ENCODE results near the gene CAMKMT. TPM values are rescaled to one million over a fixed set of nuclear protein-coding genes. Genes with fewer than 3 reads are reported as not detected.

The CAMKMT gene
- total RNA-seq, 2 experiments from 2014 or later, result 11.9 to 13.9 TPM

- Histone ChIP-seq H3K27me3 (ENCODE audit: control insufficient read depth in 1 of 2, insufficient read depth in 2 of 2, low read length in 2 of 2) (peaks cover 26 to 60% of the 10 kb centered on the region in 2 experiments), H3K36me3 (ENCODE audit: insufficient read depth, low read length) (no peaks in the 10 kb centered on the region), H3K27ac (ENCODE audit: low read depth in 1 of 2, low read length in 2 of 2) (no peak overlapping the region), H3K4me3 (ENCODE audit: low read length) (no peak overlapping the region), H3K4me1 (ENCODE audit: insufficient read depth, low read length) (peaks cover 5% of the 10 kb centered on the region), H3K9me3 (ENCODE audit: control insufficient read depth in 1 of 2, insufficient read depth in 1 of 2, low read length in 2 of 2) (no peaks in the 10 kb centered on the region)
- peaks cover 92% of the 10 kb centered on the region for H3K27me3 Mint-ChIP-seq
- H3K4me1 Mint-ChIP-seq (ENCODE audit: low read depth), result no peaks in the 10 kb centered on the region
- H3K9me3 Mint-ChIP-seq, result no peaks in the 10 kb centered on the region
- no peak overlapping the region for H3K4me3 Mint-ChIP-seq
- TF ChIP-seq CTCF (IDR thresholded peaks at IDR 0.05), result no peak
- intact Hi-C loops (cut with DNase I, micrococcal nuclease), result no loop called here
- CTCF ChIA-PET, result interaction anchor here (0.7 kb wide), 1 partner anchor 201 kb away, joined by 3 read pairs; no protein-coding TSS in a partner anchor
- POLR2A ChIA-PET, result no interaction called here
- no peak overlapping the region for H3K27ac Mint-ChIP-seq
- no peaks in the 10 kb centered on the region for H3K36me3 Mint-ChIP-seq (ENCODE audit: low read depth)
- DNase-seq (no peak), ATAC-seq (ENCODE audit: poor library complexity) (no peak)
These were observed 445.7 kb downstream of the CAMKMT start for GRCh38 chr2:44807201-44808025.

- H3K27me3 Mint-ChIP-seq, result peaks cover 89% of the 10 kb centered on the region
- H3K27me3 ChIP-seq (ENCODE audit: control insufficient read depth in 1 of 2, insufficient read depth in 2 of 2, low read length in 2 of 2), result peaks cover 17 to 35% of the 10 kb centered on the region in 2 experiments
- intact Hi-C loops (cut with DNase I, micrococcal nuclease), result no loop called here
These were observed 449.3 kb downstream of the CAMKMT start for GRCh38 chr2:44810892-44811530.

DNA sequence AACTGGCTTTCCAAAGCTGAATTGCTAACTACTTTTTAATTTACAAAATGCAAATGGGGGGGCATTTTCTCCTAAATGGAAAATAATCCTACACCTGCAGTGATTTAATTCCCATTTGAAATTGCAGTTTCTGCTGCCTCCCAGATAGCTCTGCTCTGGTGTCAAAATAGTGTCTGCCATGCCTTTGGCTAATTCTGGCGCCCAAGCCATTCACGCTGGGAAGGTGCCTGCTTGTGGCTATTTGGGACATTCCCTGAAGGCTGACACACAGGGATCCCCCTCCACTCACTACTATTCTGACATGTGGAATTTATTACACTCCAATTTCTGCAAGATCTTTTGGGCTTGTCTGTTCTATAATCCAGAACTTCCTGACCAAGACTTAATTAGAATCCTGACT, 451.4 kb downstream of the CAMKMT start:
- H3K27ac ChIP-seq (ENCODE audit: low read depth in 1 of 2, low read length in 2 of 2), result no peak overlapping the region
- no peaks in the 10 kb centered on the region for H3K9me3 Mint-ChIP-seq
- H3K4me1 Mint-ChIP-seq (ENCODE audit: low read depth), result no peaks in the 10 kb centered on the region
- DNase-seq (no peak), ATAC-seq (ENCODE audit: poor library complexity) (no peak)
- no peaks in the 10 kb centered on the region for H3K4me1 ChIP-seq (ENCODE audit: insufficient read depth, low read length)
- H3K27me3 ChIP-seq (ENCODE audit: control insufficient read depth in 1 of 2, insufficient read depth in 2 of 2, low read length in 2 of 2), result peaks cover 16 to 17% of the 10 kb centered on the region in 2 experiments
- no peaks in the 10 kb centered on the region for H3K36me3 Mint-ChIP-seq (ENCODE audit: low read depth)
- no peaks in the 10 kb centered on the region for H3K9me3 ChIP-seq (ENCODE audit: control insufficient read depth in 1 of 2, insufficient read depth in 1 of 2, low read length in 2 of 2)
- H3K27me3 Mint-ChIP-seq, result peaks cover 78% of the 10 kb centered on the region
- no peak for TF ChIP-seq CTCF (IDR thresholded peaks at IDR 0.05)
- H3K4me3 ChIP-seq (ENCODE audit: low read length), result no peak overlapping the region
- no peaks in the 10 kb centered on the region for H3K36me3 ChIP-seq (ENCODE audit: insufficient read depth, low read length)
- POLR2A ChIA-PET, result no interaction called here
- H3K4me3 Mint-ChIP-seq, result no peak overlapping the region
- H3K27ac Mint-ChIP-seq, result no peak overlapping the region
- CTCF ChIA-PET, result no interaction called here
- intact Hi-C loops (cut with DNase I, micrococcal nuclease), result no loop called here

More at GRCh38 chr2:44810892-44811530, 449.3 kb downstream of the CAMKMT start:
- no peaks in the 10 kb centered on the region for H3K4me1 ChIP-seq (ENCODE audit: insufficient read depth, low read length)
- TF ChIP-seq CTCF (IDR thresholded peaks at IDR 0.05), result no peak
- H3K36me3 ChIP-seq (ENCODE audit: insufficient read depth, low read length), result no peaks in the 10 kb centered on the region
- no peaks in the 10 kb centered on the region for H3K36me3 Mint-ChIP-seq (ENCODE audit: low read depth)
- no peak overlapping the region for H3K4me3 Mint-ChIP-seq
- CTCF ChIA-PET, result no interaction called here
- no peaks in the 10 kb centered on the region for H3K9me3 Mint-ChIP-seq
- H3K27ac ChIP-seq (ENCODE audit: low read depth in 1 of 2, low read length in 2 of 2), result no peak overlapping the region
- H3K9me3 ChIP-seq (ENCODE audit: control insufficient read depth in 1 of 2, insufficient read depth in 1 of 2, low read length in 2 of 2), result no peaks in the 10 kb centered on the region
- no peak for DNase-seq
- H3K4me3 ChIP-seq (ENCODE audit: low read length), result no peak overlapping the region
- no peak for ATAC-seq (ENCODE audit: poor library complexity)
- POLR2A ChIA-PET, result no interaction called here
- H3K4me1 Mint-ChIP-seq (ENCODE audit: low read depth), result no peaks in the 10 kb centered on the region
- no peak overlapping the region for H3K27ac Mint-ChIP-seq
